Muscle of leg (tissue), 11 donors: ENCODE results near the gene DMD. TPM values are rescaled to one million over a fixed set of nuclear protein-coding genes. Genes with fewer than 3 reads are reported as not detected.

Source experiments
- DNase-seq: peaks from one replicate; pipeline ENCODE4 v3.0.0; 2013
- H3K27ac ChIP-seq: one replicate; pipeline ENCODE4 v1.5.1; 2013; ENCODE audit warnings: mild to moderate bottlenecking, low read length, control low read depth
- H3K27me3 ChIP-seq: one replicate; pipeline ENCODE4 v1.6.1; 2013; ENCODE audit warnings: low read length; ENCODE audit not compliant: control insufficient read depth, insufficient read depth
- H3K36me3 ChIP-seq: one replicate; pipeline ENCODE4 v1.6.1; 2013; ENCODE audit warnings: low read length; ENCODE audit not compliant: control insufficient read depth, insufficient read depth
- H3K4me1 ChIP-seq: one replicate; pipeline ENCODE4 v1.6.1; 2013; ENCODE audit warnings: low read length; ENCODE audit not compliant: control insufficient read depth, insufficient read depth
- H3K4me3 ChIP-seq: one replicate; pipeline ENCODE4 v1.5.1; 2013; ENCODE audit warnings: low read length, control low read depth
- H3K9me3 ChIP-seq: replicated peaks from 2 replicates; pipeline ENCODE4 v1.6.1; 2013; ENCODE audit warnings: low read depth, low read length; ENCODE audit not compliant: control insufficient read depth
- WGBS: methylation state at CpG from one replicate; pipeline ENCODE4 v1.1.5; 2013; ENCODE audit warnings: missing lambda C conversion rate; ENCODE audit not compliant: insufficient coverage; 5-methylcytosine and 5-hydroxymethylcytosine counted together
- polyA plus RNA-seq, 8 donors: library from polyadenylated mRNA; unstranded; fragments of 120-200 nt; gene quantifications; one replicate each; pipeline versions ENCODE4 v1.2.1 to v1.2.3, GENCODE V29; 2013; ENCODE audit warnings: inconsistent platforms in 1 of 8, low replicate concordance in 1 of 8; ENCODE audit not compliant: insufficient read length in 8 of 8, insufficient read depth in 1 of 8
- total RNA-seq: library from RNA; stranded (reverse); fragments of 120-200 nt; gene quantifications from one replicate; pipeline ENCODE4 v1.2.4, GENCODE V29; 2013

Gene DMD
- total and polyA plus RNA-seq, 9 donors, result 50.3 to 106 (median 68.9) TPM

GRCh38 chrX:31126205-31126604 is 2085.1 kb downstream of the DMD start:
- Histone ChIP-seq H3K36me3 (peaks cover 2% of the 10 kb centered on the region), H3K4me1 (peaks cover 2% of the 10 kb centered on the region), H3K27me3 (no peaks in the 10 kb centered on the region), H3K27ac (peak overlapping the region; percentile 69), H3K4me3 (no peak overlapping the region), H3K9me3 (no peaks in the 10 kb centered on the region)
- 81% methylated on average over 4 of the region's 7 CpGs for WGBS
- DNase-seq, result peak; percentile 19

DNA sequence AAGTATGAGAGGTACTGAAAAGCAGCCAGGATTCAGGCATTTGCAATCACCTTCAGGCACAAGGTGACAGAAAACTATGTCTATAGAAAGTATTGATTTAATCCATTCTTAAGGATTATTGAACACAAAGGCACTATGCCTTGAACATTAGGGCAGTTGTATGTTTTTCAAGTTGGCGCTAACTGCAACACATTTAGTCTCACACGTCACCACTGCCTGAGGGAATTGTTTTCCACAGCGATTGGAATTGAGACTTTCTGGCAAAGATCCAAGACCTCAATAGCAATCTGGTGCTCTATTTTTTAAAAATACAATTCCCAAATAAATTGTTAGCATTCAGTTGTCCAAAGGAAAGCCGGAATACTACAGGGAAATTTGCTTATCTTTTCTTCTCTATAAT is 2086.8 kb downstream of the DMD start:
- Histone ChIP-seq H3K27me3 (no peaks in the 10 kb centered on the region), H3K4me3 (no peak overlapping the region), H3K27ac (peak overlapping the region; percentile 7), H3K36me3 (peaks cover 2% of the 10 kb centered on the region), H3K4me1 (peaks cover 2% of the 10 kb centered on the region), H3K9me3 (no peaks in the 10 kb centered on the region)
- DNase-seq, result peak; percentile 49
- no CpG with 5 or more reads among the region's 4 CpGs for WGBS

DNA sequence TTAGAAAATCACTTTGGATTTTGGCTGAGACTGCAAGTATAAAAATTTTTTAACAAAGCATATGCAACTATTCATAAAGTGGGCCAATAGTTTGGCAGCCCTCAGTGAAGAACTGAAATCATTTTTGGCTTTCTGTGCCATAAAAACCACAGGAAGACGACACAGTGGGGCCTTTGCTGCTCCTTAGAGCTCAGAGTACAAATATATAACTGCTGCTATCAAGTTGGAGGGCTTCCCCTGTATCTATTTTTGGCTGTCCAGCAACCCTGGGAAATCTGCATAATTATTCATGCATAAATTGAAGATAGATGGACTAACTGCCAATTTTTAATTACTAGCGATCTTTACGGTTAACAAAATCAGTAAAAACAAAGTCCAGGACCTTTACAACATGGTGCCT is 2088.0 kb downstream of the DMD start:
- no peaks in the 10 kb centered on the region for H3K27me3 ChIP-seq
- no peak overlapping the region for H3K27ac ChIP-seq
- peaks cover 2% of the 10 kb centered on the region for H3K36me3 ChIP-seq
- H3K4me1 ChIP-seq, result peaks cover 2% of the 10 kb centered on the region
- H3K4me3 ChIP-seq, result no peak overlapping the region
- H3K9me3 ChIP-seq, result no peaks in the 10 kb centered on the region
- peak; percentile 16 for DNase-seq
- WGBS, result no CpG with 5 or more reads among the region's 3 CpGs

GRCh38 chrX:31117266-31117665 is 2094.1 kb downstream of the DMD start:
- 62% methylated on average over 2 of the region's 4 CpGs for WGBS
- DNase-seq, result peak; percentile 72
- H3K9me3 ChIP-seq, result no peaks in the 10 kb centered on the region
- H3K4me1 ChIP-seq, result no peaks in the 10 kb centered on the region
- H3K4me3 ChIP-seq, result no peak overlapping the region
- peaks cover 2% of the 10 kb centered on the region for H3K36me3 ChIP-seq
- H3K27me3 ChIP-seq, result no peaks in the 10 kb centered on the region
- H3K27ac ChIP-seq, result peak overlapping the region; percentile 45

DNA sequence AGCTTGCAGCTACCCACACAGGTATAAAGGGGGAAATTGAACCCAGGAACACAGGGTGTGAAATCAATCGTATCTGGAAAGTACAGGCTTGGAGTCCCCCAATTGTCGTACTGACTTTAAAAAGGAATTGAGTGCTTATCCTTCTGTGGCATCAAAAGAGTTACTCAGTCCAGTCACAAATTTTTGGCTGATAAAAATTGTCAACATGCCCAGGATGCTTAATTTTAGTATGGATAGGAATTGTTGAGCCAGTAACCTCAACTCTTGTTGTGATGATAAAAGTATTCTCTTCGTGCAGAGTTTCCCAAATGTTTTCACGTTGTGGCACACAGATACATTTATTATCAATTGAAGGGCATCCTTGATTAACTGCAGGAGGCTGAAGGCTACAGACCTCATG is 2096.0 kb downstream of the DMD start:
- peak; percentile 50 for DNase-seq
- Histone ChIP-seq H3K4me3 (no peak overlapping the region), H3K36me3 (no peaks in the 10 kb centered on the region), H3K4me1 (no peaks in the 10 kb centered on the region), H3K27ac (no peak overlapping the region), H3K9me3 (no peaks in the 10 kb centered on the region), H3K27me3 (no peaks in the 10 kb centered on the region)
- no CpG with 5 or more reads among the region's 4 CpGs for WGBS

DNA sequence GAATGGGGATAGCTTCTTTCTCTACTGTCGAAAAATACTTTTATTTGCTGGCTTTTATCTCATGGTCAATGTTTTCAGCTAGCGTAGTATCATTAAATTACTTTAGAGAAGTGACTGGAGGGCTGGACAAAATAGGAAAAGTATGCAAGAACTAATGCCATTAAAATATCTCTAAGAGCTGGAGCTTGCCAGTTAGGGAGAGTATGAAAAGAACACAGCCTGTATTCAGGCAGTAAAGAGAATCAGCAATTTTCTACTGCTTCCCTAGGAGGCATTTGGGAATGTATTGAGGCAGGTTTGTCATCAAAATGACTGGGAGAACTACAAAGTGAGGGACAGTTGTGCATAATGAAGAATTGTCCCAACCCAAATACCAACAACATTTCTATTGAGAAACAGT is 2096.5 kb downstream of the DMD start:
- Histone ChIP-seq H3K4me3 (no peak overlapping the region), H3K36me3 (no peaks in the 10 kb centered on the region), H3K9me3 (no peaks in the 10 kb centered on the region), H3K27me3 (no peaks in the 10 kb centered on the region), H3K27ac (peak overlapping the region; percentile 0), H3K4me1 (no peaks in the 10 kb centered on the region)
- no CpG with 5 or more reads among the region's 2 CpGs for WGBS
- no peak for DNase-seq

- 69% methylated on average over 4 of the region's 5 CpGs for WGBS
Observed at GRCh38 chrX:31112226-31112999, 2098.9 kb downstream of the DMD start.

DNA sequence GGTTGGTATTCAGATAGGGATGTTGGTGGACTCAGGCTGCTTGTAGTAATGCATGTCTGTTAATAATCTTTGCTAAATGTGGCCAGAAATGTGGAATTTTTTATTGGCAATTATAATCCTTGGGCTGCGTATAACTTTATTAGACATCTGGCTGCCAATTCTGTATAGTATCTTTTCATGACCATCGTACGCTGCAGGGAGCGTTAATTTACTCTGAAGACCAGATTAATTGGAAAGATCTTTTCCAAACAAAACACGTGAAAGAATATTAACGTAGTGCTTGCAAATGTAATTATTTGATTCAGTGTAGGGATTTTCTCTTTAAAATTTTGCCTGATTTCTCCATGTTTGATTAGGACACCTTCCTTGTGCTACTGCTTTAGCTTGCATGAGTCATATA is 2100.7 kb downstream of the DMD start:
- Histone ChIP-seq H3K4me1 (no peaks in the 10 kb centered on the region), H3K4me3 (no peak overlapping the region), H3K27ac (no peak overlapping the region), H3K9me3 (no peaks in the 10 kb centered on the region), H3K36me3 (no peaks in the 10 kb centered on the region), H3K27me3 (no peaks in the 10 kb centered on the region)
- WGBS, result no CpG with 5 or more reads among the region's 6 CpGs
- no peak for DNase-seq

More at GRCh38 chrX:31112226-31112999, 2098.9 kb downstream of the DMD start:
- Histone ChIP-seq H3K27me3 (no peaks in the 10 kb centered on the region), H3K36me3 (no peaks in the 10 kb centered on the region), H3K4me3 (no peak overlapping the region), H3K9me3 (no peaks in the 10 kb centered on the region), H3K4me1 (no peaks in the 10 kb centered on the region), H3K27ac (no peak overlapping the region)
- DNase-seq, result no peak

GRCh38 chrX:31099536-31100090 is 2111.7 kb downstream of the DMD start:
- Histone ChIP-seq H3K4me1 (no peaks in the 10 kb centered on the region), H3K27me3 (peaks cover 8% of the 10 kb centered on the region), H3K36me3 (no peaks in the 10 kb centered on the region), H3K4me3 (no peak overlapping the region), H3K9me3 (no peaks in the 10 kb centered on the region), H3K27ac (no peak overlapping the region)
- DNase-seq, result no peak
- no CpG with 5 or more reads among the region's 2 CpGs for WGBS

DNA sequence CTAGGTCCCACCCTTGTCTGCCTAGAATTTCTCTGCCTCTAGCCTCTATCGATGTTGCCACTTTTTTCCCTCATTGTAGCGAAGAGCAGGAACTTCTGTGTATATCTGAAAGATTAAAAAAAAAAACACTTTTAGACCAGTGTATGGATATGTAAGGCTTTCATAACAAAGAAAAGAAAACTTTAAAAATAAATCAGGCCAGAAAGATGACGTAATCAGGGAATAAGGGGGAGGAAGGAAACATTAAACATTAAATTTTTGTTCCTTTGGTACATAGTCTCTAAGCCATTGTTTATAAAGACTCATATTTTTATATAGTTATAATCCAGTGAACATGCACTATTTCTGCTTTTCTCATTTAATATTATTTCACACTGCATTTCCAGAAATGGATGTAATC is 2113.3 kb downstream of the DMD start:
- Histone ChIP-seq H3K9me3 (no peaks in the 10 kb centered on the region), H3K4me1 (no peaks in the 10 kb centered on the region), H3K4me3 (no peak overlapping the region), H3K27ac (peak overlapping the region; percentile 31), H3K36me3 (no peaks in the 10 kb centered on the region), H3K27me3 (peaks cover 8% of the 10 kb centered on the region)
- DNase-seq, result peak; percentile 46
- no CpG with 5 or more reads among the region's 3 CpGs for WGBS
